ENCODE measurements around the gene ARHGAP22. TPM values are rescaled to one million over a fixed set of nuclear protein-coding genes. Genes with fewer than 3 reads are reported as not detected.

Gene ARHGAP22
- total RNA-seq, 1 donor from 2014 or later, result 0.82 TPM

GRCh38 chr10:48501787-48502771 lies 102.8 kb downstream of the ARHGAP22 start:
- no peaks in the 10 kb centered on the region for H3K9me3 Mint-ChIP-seq
- ChIA-PET CTCF (no interaction called here), POLR2A (no interaction called here)
- intact Hi-C loops (cut with micrococcal nuclease), result no loop called here
- H3K36me3 Mint-ChIP-seq (ENCODE audit: low read depth), result no peaks in the 10 kb centered on the region
- no peak overlapping the region for H3K27ac Mint-ChIP-seq
- TF ChIP-seq, protein P1, sequence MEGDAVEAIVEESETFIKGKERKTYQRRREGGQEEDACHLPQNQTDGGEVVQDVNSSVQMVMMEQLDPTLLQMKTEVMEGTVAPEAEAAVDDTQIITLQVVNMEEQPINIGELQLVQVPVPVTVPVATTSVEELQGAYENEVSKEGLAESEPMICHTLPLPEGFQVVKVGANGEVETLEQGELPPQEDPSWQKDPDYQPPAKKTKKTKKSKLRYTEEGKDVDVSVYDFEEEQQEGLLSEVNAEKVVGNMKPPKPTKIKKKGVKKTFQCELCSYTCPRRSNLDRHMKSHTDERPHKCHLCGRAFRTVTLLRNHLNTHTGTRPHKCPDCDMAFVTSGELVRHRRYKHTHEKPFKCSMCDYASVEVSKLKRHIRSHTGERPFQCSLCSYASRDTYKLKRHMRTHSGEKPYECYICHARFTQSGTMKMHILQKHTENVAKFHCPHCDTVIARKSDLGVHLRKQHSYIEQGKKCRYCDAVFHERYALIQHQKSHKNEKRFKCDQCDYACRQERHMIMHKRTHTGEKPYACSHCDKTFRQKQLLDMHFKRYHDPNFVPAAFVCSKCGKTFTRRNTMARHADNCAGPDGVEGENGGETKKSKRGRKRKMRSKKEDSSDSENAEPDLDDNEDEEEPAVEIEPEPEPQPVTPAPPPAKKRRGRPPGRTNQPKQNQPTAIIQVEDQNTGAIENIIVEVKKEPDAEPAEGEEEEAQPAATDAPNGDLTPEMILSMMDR (IDR thresholded peaks at IDR 0.05), result no peak
- H3K27me3 Mint-ChIP-seq, result peaks cover 2% of the 10 kb centered on the region
- H3K4me3 Mint-ChIP-seq, result no peak overlapping the region
- ATAC-seq (ENCODE audit: low read depth) (no peak), DNase-seq (peak; percentile 11)
- H3K4me1 Mint-ChIP-seq, result peaks cover 2% of the 10 kb centered on the region

GRCh38 chr10:48501226-48501625 lies 103.6 kb downstream of the ARHGAP22 start:
- ChIA-PET POLR2A (no interaction called here), CTCF (no interaction called here)
- no peak overlapping the region for H3K27ac Mint-ChIP-seq
- ATAC-seq (ENCODE audit: low read depth) (no peak), DNase-seq (no peak)
- TF ChIP-seq, protein P1 (IDR thresholded peaks at IDR 0.05), result no peak
- H3K36me3 Mint-ChIP-seq (ENCODE audit: low read depth), result no peaks in the 10 kb centered on the region
- intact Hi-C loops (cut with micrococcal nuclease), result no loop called here
- H3K4me1 Mint-ChIP-seq, result peaks cover 2% of the 10 kb centered on the region
- no peak overlapping the region for H3K4me3 Mint-ChIP-seq
- H3K27me3 Mint-ChIP-seq, result peaks cover 2% of the 10 kb centered on the region
- H3K9me3 Mint-ChIP-seq, result no peaks in the 10 kb centered on the region

DNA sequence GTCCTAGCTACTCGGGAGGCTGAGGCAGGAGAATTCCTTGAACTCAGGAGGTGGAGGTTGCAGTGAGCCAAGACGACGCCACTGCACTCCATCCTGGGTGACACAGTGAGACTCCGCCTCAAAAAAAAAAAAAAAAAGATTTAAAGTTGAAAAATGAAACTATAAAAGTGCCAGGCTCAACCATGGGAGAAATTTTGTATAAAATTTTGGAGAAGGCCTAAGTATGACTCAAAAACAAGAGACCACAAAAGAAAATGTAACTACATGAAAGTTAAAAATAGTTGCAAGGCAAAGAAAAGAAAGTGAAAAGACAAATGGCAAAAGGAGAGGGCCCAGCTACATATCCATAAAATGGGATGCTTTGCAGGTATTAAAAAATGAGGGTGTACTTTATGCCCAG lies 104.1 kb downstream of the ARHGAP22 start:
- CTCF ChIA-PET, result no interaction called here
- ATAC-seq (ENCODE audit: low read depth) (no peak), DNase-seq (no peak)
- intact Hi-C loops (cut with micrococcal nuclease), result no loop called here
- TF ChIP-seq, protein P1 (IDR thresholded peaks at IDR 0.05), result no peak
- Mint-ChIP-seq H3K4me1 (peaks cover 2% of the 10 kb centered on the region), H3K27ac (no peak overlapping the region), H3K9me3 (no peaks in the 10 kb centered on the region), H3K27me3 (peaks cover 2% of the 10 kb centered on the region), H3K4me3 (no peak overlapping the region), H3K36me3 (ENCODE audit: low read depth) (no peaks in the 10 kb centered on the region)
- POLR2A ChIA-PET, result no interaction called here

- ATAC-seq (ENCODE audit: low read depth), result no peak
Observed at GRCh38 chr10:48498940-48499510, 105.8 kb downstream of the ARHGAP22 start.

More at GRCh38 chr10:48498940-48499510, 105.8 kb downstream of the ARHGAP22 start:
- H3K36me3 Mint-ChIP-seq (ENCODE audit: low read depth), result no peaks in the 10 kb centered on the region
- TF ChIP-seq, protein P1 (IDR thresholded peaks at IDR 0.05), result no peak
- peaks cover 2% of the 10 kb centered on the region for H3K4me1 Mint-ChIP-seq
- POLR2A ChIA-PET, result no interaction called here
- peaks cover 2% of the 10 kb centered on the region for H3K27me3 Mint-ChIP-seq
- H3K4me3 Mint-ChIP-seq, result no peak overlapping the region
- intact Hi-C loops (cut with micrococcal nuclease), result no loop called here
- DNase-seq, result no peak
- CTCF ChIA-PET, result no interaction called here
- no peak overlapping the region for H3K27ac Mint-ChIP-seq
- no peaks in the 10 kb centered on the region for H3K9me3 Mint-ChIP-seq

Data from activated B cell treated with CpG ODN at 0.5 μM for 24 hours (primary cell).